CD4-positive, alpha-beta T cell treated with Interleukin-2 at 100 ng/mL for 4 hours (primary cell): ENCODE results near the gene CCL4L2.
"Not testable (repeated sequence)": the region's sequence is repeated elsewhere in the genome, so short reads cannot be mapped to it uniquely, and the experiment has no call there.

Experiments
- DNase-seq: peaks from one replicate; pipeline ENCODE4 v3.0.0-alpha.2; 2020; ENCODE audit warnings: low spot score

CCL4L2 gene

GRCh38 chr17:36195434-36196130 lies 15.3 kb upstream of the CCL4L2 start:
- no peak for DNase-seq

DNA sequence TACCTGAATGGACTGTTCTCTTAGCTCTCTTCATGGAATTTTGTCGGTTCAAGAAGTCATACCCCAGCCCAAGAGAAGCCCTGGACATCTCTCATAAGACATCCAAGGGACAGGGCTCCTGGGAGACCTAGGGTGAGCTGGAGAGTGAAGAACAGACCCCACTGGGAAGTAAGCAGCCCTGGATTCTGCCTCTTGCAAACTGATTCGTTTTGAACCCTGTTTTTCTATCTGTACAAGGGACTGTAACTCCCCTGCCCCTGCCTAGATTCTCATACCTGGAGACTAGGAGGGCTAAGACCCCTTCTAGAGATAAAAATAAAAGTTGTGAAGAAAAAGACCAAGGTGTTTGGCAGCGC lies 14.8 kb upstream of the CCL4L2 start:
- DNase-seq, result no peak

DNA sequence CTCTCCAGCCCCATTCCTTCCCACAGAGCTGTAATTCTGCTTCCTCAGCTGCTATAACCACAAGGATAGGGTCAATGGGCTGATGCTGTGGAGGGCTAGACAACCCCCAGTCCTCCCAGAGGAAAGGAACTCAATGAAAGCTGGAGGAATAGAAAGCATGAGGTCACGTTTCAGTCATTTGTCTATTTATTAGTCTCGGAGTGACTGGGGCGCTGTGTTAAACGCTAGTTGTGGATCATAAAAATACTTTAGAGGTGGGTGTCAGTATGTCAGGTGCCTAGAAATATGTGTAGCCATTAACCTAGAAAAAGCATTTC lies 13.5 kb upstream of the CCL4L2 start:
- DNase-seq, result no peak

GRCh38 chr17:36198831-36199465 lies 11.9 kb upstream of the CCL4L2 start:
- DNase-seq, result peak; percentile 51

DNA sequence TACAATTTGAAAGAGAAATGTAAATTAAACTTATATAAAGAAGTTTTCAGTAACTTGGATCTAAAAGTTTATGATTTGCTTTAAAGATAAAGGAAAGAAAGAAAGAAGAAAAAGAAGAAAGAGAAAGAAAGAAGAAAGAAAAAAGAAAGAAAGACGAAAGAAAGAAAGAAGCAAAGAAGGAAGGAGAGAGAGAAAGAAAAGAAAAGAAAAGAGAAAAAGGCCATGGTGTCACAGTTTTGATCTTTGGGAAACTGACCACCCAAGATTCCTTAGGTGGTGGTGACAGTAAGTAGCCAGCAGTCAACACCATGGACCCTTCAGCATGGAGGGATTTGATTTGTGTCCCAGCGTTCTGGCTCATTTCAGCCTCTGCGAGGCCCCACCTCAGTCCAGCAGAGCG lies 9.8 kb upstream of the CCL4L2 start:
- DNase-seq, result not testable (repeated sequence)

GRCh38 chr17:36201506-36201905 lies 9.4 kb upstream of the CCL4L2 start:
- not testable (repeated sequence) for DNase-seq

GRCh38 chr17:36203335-36203734 lies 7.5 kb upstream of the CCL4L2 start:
- DNase-seq, result no peak

DNA sequence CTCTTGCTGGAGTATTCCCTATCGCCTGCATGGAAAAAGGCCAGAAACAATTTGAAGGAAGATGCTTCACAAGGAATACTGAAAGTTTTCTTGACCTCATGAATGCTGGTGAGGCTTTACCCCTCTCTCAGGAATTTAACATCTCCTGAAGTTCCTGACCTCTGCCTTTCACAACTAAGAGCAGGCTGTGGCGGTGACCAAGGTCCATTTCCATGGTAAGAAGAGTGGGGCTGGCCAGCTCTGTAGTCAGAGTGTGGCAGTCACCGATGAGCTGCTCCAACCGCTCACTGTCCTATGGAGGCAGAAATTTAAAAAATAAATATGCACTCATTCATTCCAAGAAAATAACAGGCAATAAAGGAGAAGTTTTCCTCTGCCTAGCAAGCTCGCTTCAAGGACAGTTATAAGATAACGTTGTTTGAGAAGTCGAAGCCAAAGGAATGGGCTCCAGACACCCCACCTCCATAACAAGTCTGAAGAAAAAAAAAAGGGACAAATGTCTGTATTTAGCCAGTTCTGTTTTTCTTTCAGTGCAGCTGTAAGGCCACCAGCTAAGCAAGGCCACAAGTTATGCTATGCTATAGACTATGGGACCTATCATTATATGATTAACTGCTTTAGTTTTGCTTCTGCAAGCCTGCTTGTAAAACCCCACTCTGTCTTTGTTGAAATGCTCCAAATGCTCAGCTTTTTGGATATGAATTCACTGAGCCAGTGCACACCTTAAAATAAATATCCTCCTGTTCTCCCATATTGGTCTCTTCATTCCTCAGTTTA lies 6.0 kb upstream of the CCL4L2 start:
- no peak for DNase-seq

DNA sequence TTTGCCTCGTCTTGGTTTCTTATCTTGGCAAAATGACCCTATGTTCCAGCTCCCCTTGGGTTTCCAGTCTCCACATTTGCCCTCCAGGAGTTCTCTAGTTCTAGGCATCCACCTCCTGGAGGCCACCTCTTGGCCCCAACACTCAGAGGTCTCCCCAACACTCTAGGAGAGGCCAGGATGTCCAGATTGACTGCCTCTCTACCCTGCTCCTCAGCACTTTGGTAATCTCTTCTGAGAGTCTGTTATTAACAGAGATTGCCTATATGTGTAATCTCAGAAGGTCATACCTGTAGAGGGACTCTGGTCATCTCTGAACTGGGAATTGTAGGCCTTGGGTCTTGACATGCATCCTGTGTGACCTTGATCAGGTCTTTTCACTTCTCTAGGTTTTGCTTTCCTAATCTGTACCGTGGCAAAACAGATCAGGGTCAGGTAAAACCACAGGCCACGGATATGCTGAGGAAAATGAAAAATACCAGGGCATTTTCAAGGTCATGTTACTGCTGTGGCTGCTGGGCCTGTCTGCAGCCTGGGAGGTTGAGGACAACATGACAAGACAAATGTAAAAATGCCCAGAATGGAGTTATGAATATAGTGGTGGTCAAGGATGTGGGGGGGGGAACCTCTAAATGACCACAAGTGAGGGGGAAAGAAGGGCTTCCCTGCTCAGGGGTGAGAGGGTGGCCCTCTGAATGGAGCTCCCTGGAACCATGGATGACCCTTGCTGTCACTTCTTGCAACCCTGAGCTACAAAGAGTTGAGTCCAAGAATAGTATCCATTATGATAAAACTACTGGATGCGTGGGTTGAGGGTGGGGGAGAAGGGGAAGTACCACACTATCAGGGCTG lies 5.0 kb upstream of the CCL4L2 start:
- no peak for DNase-seq

DNA sequence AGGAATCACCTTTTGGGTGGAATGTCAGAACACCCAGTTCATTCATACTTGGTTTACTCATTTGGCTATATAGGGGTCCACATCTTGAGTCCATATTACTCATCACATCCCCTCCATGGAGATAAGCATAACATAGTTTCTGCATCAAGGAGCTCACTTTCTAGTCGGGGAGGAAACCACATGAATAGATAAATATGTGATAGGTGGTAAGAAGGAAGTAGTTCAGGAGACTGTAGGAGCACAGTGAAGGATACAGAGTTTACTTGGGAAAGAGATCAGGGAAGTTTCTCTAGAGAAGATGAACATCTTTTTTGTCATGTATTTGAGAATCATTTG lies 4.4 kb upstream of the CCL4L2 start:
- DNase-seq, result not testable (repeated sequence)

DNA sequence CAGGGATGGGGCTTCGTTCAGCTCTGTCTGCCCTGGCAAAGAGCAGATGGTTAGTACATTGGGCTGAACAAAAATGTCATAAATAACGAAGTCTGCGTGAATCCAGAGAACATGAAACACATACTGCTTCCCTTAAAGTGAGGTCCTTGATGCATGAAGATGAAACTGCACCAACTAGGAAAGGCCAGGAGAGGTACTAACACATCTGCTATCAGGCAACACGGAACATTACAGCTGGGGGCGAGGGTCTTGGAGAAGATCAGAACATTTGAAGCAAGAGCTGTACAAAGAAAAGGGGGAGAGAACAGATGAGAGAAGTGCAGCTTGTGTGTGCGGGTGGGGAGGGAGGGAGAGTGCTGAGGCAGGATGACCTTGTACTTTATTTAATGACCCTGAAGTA lies 3.5 kb upstream of the CCL4L2 start:
- DNase-seq, result not testable (repeated sequence)

DNA sequence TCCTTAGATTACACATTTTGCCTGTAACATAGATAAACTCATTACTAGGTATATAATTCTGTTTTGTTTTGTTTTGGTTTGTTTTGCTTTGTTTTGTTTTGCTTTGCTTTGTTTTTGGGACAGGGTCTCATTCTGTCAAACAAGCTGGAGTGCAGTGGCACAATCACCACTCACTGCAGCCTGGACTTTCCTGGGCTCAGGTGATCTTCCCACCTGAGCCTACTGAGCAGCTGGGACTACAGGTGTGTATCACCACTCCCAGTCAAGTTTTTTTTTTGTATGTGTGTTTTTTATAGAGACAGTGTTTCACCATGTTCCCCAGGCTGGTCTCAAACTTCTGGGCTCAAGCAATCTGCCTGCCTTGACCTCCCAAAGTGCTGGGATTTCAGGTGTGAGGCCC lies 1.3 kb upstream of the CCL4L2 start:
- no peak for DNase-seq

DNA sequence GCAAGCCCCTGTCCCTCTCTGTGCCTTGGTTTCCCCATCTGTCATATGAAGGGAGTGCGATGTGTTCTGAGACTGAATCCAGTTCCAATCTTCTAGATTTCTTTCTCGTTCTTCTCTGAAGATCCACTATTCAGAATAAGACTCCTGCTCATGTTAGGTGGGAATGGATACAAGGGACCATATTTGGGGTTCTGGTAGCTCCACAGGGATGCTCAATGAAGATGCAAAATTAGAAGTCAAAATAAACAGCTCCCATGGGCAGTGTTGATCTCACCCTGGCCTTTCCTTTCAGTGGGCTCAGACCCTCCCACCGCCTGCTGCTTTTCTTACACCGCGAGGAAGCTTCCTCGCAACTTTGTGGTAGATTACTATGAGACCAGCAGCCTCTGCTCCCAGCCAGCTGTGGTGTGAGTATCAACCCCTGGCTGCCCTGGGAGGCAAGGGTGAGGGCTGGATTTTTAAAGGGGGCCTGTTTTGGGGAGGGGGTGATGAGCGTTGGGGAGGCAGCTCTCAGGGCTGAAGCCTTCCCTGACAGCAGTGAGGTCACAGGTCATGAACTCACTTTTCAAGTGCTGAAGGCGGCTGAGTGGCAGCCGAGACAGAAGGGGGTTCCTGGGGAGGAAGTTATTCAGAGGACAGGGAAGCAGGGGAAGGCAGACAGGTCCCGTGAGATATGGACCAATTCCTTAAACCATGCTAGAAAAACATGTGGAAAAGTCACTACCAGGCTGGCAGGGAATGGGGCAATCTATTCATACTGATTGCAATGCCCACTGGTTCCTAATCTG lies 815 bp downstream of the CCL4L2 start:
- not testable (repeated sequence) for DNase-seq

- DNase-seq, result no peak
Observed at GRCh38 chr17:36212272-36212605, 1.4 kb downstream of the CCL4L2 start.

GRCh38 chr17:36212966-36213365 lies 2.1 kb downstream of the CCL4L2 start:
- DNase-seq, result no peak

- DNase-seq, result no peak
Observed at GRCh38 chr17:36213695-36214094, 2.8 kb downstream of the CCL4L2 start.

DNA sequence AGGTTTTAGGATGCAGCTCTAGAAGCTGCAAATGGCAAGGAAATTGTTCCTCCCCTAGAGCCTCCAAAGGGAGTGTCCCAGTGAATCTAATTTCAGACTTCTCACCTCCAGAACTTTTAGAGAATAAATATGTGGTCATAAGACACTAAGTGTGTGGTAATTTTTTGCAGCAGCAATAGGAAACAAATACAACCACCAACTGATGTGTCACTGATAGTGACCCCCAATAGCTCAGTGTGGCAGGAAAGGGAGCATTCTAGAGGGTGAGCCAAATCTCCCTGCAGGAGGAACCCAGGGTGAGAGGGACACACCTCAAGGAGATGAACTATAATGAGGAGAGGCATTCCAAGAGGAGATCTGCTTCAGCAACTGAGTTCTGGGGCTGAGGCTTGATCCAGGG lies 4.1 kb downstream of the CCL4L2 start:
- DNase-seq, result no peak

- DNase-seq, result not testable (repeated sequence)
Observed at GRCh38 chr17:36215406-36216308, 4.8 kb downstream of the CCL4L2 start.

GRCh38 chr17:36219556-36219955 lies 8.7 kb downstream of the CCL4L2 start:
- not testable (repeated sequence) for DNase-seq

GRCh38 chr17:36220737-36221580 lies 10.1 kb downstream of the CCL4L2 start:
- DNase-seq, result not testable (repeated sequence)
